Raji (cell line): ENCODE measurements around the gene TRUB1.

Experiments
- POLR2A ChIP-seq: IDR thresholded peaks from 2 replicates; pipeline ENCODE4 v1.6.1; 2011; ENCODE audit warnings: low read depth, low read length, control low read depth; ENCODE audit not compliant: insufficient read depth

Gene TRUB1

DNA sequence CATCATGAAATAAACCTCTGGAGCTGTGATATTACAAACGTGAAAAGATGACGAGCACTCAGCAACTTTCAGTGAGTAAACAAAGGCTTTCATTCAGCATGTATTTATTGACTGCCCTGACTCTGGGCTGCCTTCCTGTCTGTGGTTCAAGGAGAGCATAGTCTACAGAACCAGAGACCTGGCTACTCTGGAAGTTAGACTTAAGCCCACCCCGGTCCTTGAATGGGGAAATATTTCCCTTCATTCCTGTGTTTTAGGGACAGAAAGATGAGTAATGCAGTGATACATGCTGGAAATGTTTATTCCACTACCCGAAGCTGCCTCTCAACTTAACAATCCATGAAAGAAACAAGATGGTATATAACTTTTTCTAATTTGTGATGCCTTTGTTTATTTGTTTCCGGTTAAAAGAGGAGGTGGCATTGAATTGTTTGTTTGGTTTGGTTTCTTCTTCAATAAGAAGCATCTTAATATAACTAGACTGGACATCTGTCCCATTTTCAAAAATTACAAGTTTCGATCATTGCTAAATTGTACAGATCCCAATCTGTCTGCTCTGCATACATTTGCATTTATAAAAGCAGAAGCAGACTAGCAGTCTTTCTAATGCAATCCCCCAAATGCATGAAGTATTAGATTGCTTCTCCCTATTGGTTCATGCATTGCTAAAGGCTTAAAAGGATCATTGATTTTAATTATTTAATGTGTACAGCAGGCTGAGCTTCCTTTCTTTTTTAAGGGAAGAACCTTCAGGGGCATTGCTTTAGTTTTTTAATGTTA is 57.7 kb downstream of the TRUB1 start:
- no peak for TF ChIP-seq POLR2A

DNA sequence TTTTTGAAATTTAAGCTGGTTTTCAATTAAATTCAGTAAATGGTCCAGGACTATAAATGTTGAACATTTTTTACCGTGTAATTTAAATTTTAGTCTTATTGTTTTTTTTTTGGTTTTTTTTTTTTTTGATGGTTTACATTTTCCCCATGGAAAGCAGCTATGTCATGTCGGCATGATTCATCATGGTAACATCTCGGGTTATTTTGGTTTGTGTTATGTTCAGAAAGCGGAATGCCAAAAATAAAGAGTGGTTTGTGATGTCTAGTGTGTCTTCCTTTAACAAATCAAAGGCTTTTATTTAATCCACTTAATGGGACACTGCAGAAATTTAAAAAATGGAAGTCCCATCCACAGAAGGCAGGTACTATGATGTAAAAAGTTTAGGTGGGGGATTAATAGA is 58.5 kb downstream of the TRUB1 start:
- no peak for TF ChIP-seq POLR2A

DNA sequence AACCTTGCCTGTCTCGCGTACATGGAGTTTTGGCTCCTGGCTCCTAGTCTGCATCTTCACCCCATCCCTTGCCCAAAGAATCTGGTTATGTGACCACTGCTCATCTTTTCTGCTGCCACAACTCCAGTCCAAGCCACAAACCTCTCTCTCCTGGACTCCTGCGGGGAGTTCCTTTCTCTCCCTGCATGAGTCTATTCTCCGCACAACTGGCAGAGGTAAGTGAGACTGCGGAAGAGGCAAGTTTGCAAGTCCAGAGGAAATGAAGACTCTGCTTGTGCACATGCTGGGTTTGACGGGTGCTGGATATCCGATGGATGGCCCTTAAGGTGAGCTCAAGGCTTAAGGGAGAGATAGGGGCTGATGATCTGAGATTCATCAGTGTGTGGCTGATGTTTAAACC is 61.0 kb downstream of the TRUB1 start:
- no peak for TF ChIP-seq POLR2A

DNA sequence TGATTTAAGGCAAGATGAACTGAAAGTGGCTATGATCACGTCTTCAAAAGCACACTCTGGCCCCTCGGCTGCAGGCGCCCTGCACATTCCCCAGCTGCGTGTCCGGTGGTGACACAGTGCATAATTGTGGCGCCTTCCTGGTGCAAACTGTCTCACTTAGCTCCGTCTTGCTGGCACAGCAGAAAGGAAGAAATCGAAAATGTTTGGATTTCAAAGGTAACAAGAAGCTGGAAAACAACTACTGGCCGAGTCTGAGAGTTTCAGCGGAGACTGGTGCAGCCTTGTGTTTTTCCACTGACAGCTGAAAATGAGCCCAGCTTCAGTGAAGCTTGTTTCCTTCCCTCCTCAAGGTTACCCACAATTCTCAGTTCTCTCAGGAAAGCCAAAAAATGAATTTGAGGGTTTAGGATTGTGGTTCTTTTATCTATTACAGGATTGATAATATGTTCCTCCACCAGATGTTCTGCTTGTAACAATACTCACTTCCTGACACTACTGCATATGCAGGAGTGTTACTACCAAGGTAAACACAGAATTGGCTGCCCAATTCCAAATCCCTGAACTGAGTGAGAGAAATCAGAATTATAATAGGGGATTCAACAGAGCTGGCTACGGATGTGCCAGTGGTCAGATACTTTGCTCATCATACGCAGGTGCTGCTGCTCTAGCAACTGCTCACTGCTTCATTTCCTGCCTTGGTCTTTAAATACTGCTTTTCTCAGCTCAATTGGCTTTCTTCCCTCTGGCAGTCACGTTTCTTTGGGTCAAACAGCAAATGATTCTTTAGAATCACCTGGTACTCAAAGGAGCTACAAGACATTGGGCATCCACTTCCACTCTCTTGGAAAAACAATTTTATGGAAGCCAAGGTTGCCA is 63.7 kb downstream of the TRUB1 start:
- no peak for TF ChIP-seq POLR2A

DNA sequence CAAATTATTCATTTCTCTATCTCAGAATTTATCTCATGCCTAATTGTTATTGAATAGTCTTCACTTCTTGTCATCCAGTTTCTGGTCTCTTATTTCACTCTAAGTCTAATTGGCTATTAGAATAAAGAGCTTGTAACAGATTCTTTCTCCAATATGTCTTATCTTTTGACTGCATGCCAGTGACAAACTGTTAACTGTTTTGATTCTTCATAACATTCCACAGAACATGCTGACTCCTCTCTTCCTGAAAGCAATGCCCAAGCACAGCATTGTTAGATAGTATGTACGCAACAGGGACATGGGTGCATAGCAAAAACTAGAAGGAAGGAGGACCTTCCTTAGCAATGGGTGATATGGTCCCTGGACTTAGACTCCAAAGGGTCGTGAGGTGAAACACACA is 65.4 kb downstream of the TRUB1 start:
- no peak for TF ChIP-seq POLR2A

DNA sequence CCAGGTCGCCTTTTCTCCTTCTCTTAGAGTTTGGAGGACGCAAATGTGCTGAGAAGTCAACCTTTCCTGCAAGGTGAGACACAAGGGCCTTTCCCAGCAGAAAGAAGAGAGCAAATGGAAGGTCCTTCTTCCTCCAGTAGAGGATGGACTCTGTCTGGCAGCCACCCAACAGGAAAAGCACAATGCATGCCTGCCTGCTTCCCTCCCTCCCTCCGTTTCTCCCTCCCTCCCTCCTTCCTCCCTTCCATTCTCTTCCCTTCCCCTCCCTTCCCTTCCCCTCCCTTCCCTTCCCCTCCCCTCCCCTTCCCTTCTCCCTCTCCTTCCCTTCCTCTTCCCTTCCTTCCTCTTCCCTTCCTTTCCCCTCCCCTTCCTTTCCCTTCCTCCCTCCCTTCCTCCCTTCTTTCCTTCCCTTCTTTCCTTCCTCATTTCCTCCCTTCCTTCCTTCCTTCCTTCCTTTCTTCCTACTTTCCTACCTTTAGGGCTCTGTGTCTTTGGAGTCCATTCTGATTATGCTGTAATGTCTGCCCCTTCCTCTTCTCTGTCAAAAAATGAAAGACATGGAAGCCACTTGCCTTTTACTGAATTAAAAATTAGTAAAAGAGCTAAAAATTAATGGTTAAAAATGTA is 66.4 kb downstream of the TRUB1 start:
- no peak for TF ChIP-seq POLR2A

DNA sequence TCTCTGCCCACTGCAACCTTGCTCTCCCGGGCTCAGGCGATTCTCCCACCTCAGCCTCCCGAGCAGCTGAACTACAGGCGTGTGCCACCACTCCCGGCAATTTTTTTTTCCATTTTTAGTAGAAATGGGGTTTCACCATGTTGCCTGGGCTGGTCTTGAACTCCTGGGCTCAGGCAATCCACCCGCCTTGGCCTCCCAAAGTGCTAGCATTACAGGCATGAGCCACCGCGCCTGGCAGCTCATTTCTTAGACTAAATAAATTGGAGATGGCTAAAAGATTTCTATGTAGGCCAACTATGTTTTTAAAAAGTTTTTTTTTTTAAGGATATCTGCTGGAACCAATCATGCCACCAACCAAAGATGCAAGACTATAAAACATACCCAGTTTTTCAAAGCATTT is 67.8 kb downstream of the TRUB1 start:
- no peak for TF ChIP-seq POLR2A

DNA sequence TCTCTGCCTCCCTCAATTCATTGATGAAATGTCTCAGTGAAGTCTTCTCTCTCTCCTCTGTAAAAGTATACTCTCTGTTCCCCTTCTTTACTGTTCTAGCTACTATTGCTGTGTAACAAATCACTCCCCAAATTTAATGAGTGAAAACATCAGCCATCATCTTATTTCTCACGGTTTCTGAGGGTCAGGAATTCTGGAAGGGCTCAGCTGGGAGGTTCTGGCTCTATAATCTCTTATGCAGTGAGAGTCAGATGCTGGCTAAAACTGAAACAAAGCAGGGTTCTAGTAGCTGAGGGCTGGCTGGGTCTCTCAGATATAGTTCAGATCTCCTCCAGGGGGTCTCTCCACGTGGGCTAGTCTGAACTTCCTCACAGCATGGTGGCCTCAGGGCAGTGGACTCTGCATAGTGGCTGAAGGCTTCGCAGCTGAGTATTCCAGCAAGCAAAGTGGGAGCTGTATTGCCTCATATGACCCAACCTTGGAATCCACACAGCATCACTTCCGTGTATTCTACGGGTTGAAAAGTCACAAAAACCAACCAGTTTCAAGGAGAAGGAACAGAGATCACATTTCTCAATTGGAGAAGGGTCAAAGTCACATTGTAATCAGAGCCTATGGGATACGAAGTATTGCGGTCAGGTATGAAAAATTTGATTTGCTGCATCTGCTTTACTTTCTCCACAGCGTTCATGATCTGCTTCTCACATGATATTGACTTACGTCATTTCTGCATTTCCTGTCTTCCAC is 80.4 kb downstream of the TRUB1 start:
- TF ChIP-seq POLR2A: no peak

DNA sequence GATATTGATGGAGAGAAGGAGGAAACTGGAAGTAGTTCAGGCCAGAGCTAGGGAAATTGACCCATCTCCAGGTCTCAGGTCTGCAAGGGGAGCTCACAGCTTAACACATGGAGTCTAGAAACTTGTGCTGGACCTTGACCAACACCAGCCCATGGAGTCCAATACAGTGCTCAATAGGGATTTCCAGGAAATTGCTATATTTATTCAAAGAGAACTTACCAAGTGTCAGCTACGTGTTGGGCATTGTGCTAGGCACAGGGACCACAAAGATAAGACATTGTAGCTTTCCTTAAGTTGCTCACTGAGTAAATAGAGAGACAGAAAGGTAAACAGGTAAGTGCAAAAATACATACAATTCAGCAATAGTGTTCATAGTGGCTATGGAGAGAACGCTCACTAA is 82.5 kb downstream of the TRUB1 start:
- no peak for TF ChIP-seq POLR2A

DNA sequence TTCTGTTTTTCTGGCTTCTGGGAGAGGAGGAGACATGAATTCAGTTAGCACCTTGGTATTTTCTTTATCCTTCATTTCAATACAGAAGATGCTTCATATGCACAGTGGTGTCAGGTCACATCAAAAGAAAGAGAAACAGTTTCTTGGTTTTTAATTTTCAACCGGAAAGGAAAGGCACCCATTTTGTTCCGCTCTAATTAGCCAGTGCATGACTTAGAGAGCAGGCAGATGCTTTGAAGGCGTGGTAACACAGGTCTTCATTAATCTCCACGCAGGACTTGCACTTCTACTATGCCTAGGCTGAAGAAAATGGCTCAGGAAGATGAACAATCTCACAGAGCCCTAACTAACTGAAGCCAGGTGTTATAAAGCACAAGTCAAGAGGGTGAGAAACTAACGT is 84.7 kb downstream of the TRUB1 start:
- TF ChIP-seq POLR2A: no peak

DNA sequence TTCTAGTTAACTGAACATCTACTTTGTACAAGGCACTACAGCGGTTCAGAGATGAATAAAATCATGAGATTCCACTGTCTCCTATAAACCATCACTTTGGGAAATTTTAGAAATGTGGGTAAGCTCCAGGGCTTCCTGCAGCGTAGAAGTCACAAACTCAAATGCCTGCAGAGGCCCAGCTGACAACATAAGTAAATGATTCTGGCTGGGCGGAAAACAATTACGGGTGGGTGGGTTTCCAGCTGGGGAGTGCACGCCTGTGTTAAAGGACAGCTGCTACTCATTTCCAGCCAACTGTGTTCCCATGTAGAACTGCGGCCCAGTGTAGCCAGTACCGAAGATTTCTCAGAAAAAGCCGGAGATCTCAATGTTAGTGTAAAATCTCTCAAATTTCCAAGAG is 85.7 kb downstream of the TRUB1 start:
- TF ChIP-seq POLR2A: no peak

DNA sequence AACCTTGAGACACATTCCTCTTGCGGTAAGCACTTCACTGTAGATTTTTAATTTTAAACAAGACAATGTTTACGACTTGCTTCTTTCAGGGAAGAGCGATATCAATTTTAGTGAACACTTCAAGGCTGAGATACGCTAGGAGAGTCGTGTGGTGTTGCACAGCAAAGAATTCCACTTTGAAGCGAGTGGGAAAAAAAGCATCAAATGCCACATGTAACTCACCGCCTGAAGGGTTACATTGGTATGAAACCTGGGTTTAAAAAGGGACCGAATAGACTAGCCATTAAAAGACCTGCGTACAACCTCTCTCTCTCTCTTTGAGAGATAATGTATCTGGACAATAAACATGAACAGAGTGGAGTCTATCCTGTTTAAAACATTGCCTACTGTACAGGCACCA is 86.4 kb downstream of the TRUB1 start:
- no peak for TF ChIP-seq POLR2A

DNA sequence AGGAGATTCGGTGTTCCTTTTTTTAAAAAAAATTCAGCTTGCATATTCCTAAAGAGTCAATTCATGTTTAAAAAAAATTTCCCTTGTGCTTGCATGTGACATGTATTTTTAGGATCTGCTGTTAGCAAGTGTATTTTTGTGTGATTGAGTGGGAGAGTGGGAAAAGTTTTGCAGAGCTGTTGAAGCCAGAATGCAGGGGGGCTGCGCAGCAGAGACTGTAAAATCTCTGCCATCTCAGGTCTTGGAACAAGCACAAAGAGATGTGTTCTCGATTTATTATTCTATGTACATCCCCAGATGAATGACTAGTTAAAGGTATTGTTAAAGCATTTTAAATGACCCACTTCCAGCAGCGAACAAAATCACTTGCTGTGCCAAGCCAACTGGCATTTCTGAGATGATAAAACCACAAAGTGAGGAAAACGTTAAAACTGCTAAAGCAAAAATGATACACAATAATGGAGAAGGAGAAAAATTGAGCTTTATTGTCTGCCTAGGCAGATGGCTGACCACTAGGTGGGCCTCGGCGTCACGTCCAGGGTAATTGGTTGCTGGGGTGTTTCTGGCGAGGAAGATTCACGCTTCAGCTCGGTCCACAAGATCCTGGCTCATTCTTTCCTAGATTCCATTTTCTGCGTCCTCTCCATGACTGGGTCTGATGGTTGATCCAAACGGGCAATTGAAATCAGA is 88.2 kb downstream of the TRUB1 start:
- no peak for TF ChIP-seq POLR2A

DNA sequence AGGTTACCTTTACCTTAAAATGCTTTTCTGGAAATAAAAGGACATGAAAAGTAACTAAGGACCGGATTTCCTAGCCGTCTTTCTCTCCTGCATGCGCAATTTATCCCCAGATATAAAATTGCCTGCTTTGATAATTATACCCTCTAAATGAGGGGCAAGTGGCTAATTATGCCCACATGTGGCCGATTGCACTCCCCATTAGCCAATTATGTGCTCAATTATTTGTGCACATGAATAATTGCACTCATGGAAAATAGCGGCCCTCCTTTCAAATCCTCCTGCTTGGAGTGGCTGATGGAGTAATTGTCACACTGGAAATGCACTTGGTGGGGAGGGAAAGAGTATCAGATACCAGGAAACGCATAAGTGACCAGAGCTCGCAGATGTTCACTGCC is 88.7 kb downstream of the TRUB1 start:
- TF ChIP-seq POLR2A: no peak
